Thyroid gland (tissue), 4 donors: ENCODE results near the gene ZSWIM7. TPM values are rescaled to one million over a fixed set of nuclear protein-coding genes. Genes with fewer than 3 reads are reported as not detected.
A peak's percentile ranks its signal among the peaks of the same experiment; 100 is the strongest.

Source experiments
- DNase-seq, 2 donors: peaks; one replicate each; pipeline ENCODE4 v3.0.0-alpha.2; 2019
- H3K27ac ChIP-seq, 3 donors: fragments of 200-600 bp; sonication (generic); 1 replicate in 2 of 3; 2 replicates in 1 of 3; pipeline ENCODE4 v1.5.1; 2016 to 2019; ENCODE audit warnings: mild to moderate bottlenecking in 1 of 3, moderate library complexity in 1 of 3
- H3K27me3 ChIP-seq: fragments of 200-600 bp; sonication (generic); one replicate; pipeline ENCODE4 v1.5.1; 2019
- H3K36me3 ChIP-seq, 2 donors: fragments of 200-600 bp; sonication (generic); one replicate each; pipeline ENCODE4 v1.5.1; 2016 to 2019
- H3K4me1 ChIP-seq, 2 donors: fragments of 200-600 bp; sonication (generic); one replicate each; pipeline ENCODE4 v1.5.1; 2017 to 2019
- H3K4me3 ChIP-seq, 3 donors: fragments of 200-600 bp; sonication (generic); replicated peaks in 1 of 3; 1 replicate in 2 of 3; 2 replicates in 1 of 3; pipeline ENCODE4 v1.5.1; 2016; ENCODE audit warnings: mild to moderate bottlenecking in 1 of 3
- H3K9me3 ChIP-seq: fragments of 200-600 bp; sonication (generic); one replicate; pipeline ENCODE4 v1.5.1; 2017
- CTCF ChIP-seq, 6 experiments: fragments of 200-600 bp in 3 of 6; fragments of 450-650 bp in 3 of 6; sonication (generic) in 3 of 6; IDR thresholded peaks; one replicate each; pipeline ENCODE4 v1.5.1; 2016 to 2019; ENCODE audit warnings: antibody characterized with exemption in 6 of 6, mild to moderate bottlenecking in 2 of 6, inconsistent platforms in 1 of 6, moderate library complexity in 1 of 6
- POLR2A ChIP-seq, 2 donors: fragments of 450-650 bp; IDR thresholded peaks; one replicate each; pipeline ENCODE4 v1.6.1; 2017; ENCODE audit warnings: antibody characterized with exemption in 2 of 2, mild to moderate bottlenecking in 2 of 2, moderate library complexity in 1 of 2
- WGBS, 2 donors: methylation state at CpG; one replicate each; pipeline ENCODE4 v1.1.5; 2017; 5-methylcytosine and 5-hydroxymethylcytosine counted together
- intact Hi-C: fragments of 100-400 bp; cut with DNase I; formaldehyde crosslinking; loops from one replicate; pipeline ENCODE4 v1.15.1; 2023
- total RNA-seq, 4 donors: library from RNA; depleted of rRNA; stranded (reverse); fragments of >200 nt; gene quantifications; one replicate each; pipeline ENCODE4 v1.2.3, GENCODE V29; 2016

ZSWIM7 gene
- total RNA-seq, 4 donors from 2014 or later = 10.5 to 22.3 (median 13.5) TPM

GRCh38 chr17:15970500-15970899, 29.0 kb downstream of the ZSWIM7 start:
- Histone ChIP-seq H3K36me3 (no peaks in the 10 kb centered on the region), H3K4me1 (peaks cover 0 to 3% of the 10 kb centered on the region in 2 donors)
- intact Hi-C loops = no loop called here

GRCh38 chr17:15969463-15969862, 30.0 kb downstream of the ZSWIM7 start:
- no peak overlapping the region for H3K27ac ChIP-seq
- intact Hi-C loops = no loop called here
- TF ChIP-seq CTCF (IDR thresholded peaks at IDR 0.05) (no peak), POLR2A (IDR thresholded peaks at IDR 0.05) (no peak)
- DNase-seq = no peak
- no peak overlapping the region for H3K4me3 ChIP-seq
- H3K9me3 ChIP-seq = no peaks in the 10 kb centered on the region
- no peaks in the 10 kb centered on the region for H3K27me3 ChIP-seq
- 95 to 97% methylated on average over 8 of the region's 8 CpGs for WGBS, 2 donors
- H3K4me1 ChIP-seq = peaks cover 0 to 3% of the 10 kb centered on the region in 2 donors
- H3K36me3 ChIP-seq = no peaks in the 10 kb centered on the region

More at GRCh38 chr17:15970500-15970899, 29.0 kb downstream of the ZSWIM7 start:
- no peak overlapping the region for H3K4me3 ChIP-seq
- H3K9me3 ChIP-seq = no peaks in the 10 kb centered on the region
- H3K27ac ChIP-seq = no peak overlapping the region
- no peaks in the 10 kb centered on the region for H3K27me3 ChIP-seq
- WGBS, 2 donors = 92 to 94% methylated on average over 2 of the region's 2 CpGs
- TF ChIP-seq POLR2A (IDR thresholded peaks at IDR 0.05) = no peak
- no peak for TF ChIP-seq CTCF (IDR thresholded peaks at IDR 0.05)
- DNase-seq = no peak

- 88 to 90% methylated on average over 11 of the region's 11 CpGs for WGBS, 2 donors
- Histone ChIP-seq H3K27me3 (no peaks in the 10 kb centered on the region), H3K4me3 (no peak overlapping the region), H3K36me3 (no peaks in the 10 kb centered on the region), H3K27ac (no peak overlapping the region), H3K9me3 (no peaks in the 10 kb centered on the region), H3K4me1 (peaks cover 0 to 3% of the 10 kb centered on the region in 2 donors)
- DNase-seq = no peak
- TF ChIP-seq CTCF (IDR thresholded peaks at IDR 0.05) (no peak), POLR2A (IDR thresholded peaks at IDR 0.05) (no peak)
- intact Hi-C loops = no loop called here
Observed at GRCh38 chr17:15967706-15968399, 31.7 kb downstream of the ZSWIM7 start.

GRCh38 chr17:15966879-15967248, 32.6 kb downstream of the ZSWIM7 start:
- no peak for DNase-seq

More at GRCh38 chr17:15966879-15967248, 32.6 kb downstream of the ZSWIM7 start:
- peaks cover 0 to 3% of the 10 kb centered on the region in 2 donors for H3K4me1 ChIP-seq
- no peak overlapping the region for H3K4me3 ChIP-seq
- WGBS, 2 donors = 50 to 51% methylated on average over 11 of the region's 11 CpGs
- TF ChIP-seq CTCF (IDR thresholded peaks at IDR 0.05) (no peak), POLR2A (IDR thresholded peaks at IDR 0.05) (no peak)
- H3K36me3 ChIP-seq = no peaks in the 10 kb centered on the region
- H3K27ac ChIP-seq = peak overlapping the region in 1 of 3 donors; percentile 17
- intact Hi-C loops = no loop called here
- H3K9me3 ChIP-seq = no peaks in the 10 kb centered on the region
- H3K27me3 ChIP-seq = no peaks in the 10 kb centered on the region
